ENCODE results near the gene GATA5.

DNA sequence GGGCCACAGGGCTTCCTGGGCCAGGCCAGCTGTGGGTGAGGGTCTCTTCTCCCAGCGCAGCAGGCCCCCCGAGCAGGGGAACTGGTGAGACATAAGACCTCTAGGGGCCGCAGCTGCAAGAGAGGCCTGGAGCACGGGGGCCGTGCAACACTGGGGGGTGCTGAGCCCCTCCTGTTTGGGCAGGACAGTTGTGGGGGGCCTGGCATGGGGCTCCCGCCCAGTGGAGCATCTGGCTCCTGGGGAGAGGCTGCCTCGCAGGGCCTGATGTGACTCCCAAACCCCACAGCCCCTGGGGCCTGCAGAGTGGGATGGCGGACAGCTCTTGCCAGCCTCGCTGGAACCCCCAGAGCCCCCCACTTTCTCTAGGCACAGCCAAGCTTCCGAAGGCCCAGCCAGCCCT lies 16.9 kb upstream of the GATA5 start:
- TF ChIP-seq, protein P1, sequence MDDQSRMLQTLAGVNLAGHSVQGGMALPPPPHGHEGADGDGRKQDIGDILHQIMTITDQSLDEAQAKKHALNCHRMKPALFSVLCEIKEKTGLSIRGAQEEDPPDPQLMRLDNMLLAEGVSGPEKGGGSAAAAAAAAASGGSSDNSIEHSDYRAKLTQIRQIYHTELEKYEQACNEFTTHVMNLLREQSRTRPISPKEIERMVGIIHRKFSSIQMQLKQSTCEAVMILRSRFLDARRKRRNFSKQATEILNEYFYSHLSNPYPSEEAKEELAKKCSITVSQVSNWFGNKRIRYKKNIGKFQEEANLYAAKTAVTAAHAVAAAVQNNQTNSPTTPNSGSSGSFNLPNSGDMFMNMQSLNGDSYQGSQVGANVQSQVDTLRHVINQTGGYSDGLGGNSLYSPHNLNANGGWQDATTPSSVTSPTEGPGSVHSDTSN (CRISPR knock-in tag; IDR thresholded peaks at IDR 0.05), result no peak
- TF ChIP-seq SCRT2 (tag by site-specific recombination; IDR thresholded peaks at IDR 0.05), result no peak
- no peak for TF ChIP-seq SETDB1 (IDR thresholded peaks at IDR 0.05; ENCODE audit: insufficient read length, low read length)
- no peak for TF ChIP-seq ZNF404 (tag by site-specific recombination; IDR thresholded peaks at IDR 0.05)
- no peak for TF ChIP-seq SP2 (tag by site-specific recombination; IDR thresholded peaks at IDR 0.05)
- TF ChIP-seq, protein P2, sequence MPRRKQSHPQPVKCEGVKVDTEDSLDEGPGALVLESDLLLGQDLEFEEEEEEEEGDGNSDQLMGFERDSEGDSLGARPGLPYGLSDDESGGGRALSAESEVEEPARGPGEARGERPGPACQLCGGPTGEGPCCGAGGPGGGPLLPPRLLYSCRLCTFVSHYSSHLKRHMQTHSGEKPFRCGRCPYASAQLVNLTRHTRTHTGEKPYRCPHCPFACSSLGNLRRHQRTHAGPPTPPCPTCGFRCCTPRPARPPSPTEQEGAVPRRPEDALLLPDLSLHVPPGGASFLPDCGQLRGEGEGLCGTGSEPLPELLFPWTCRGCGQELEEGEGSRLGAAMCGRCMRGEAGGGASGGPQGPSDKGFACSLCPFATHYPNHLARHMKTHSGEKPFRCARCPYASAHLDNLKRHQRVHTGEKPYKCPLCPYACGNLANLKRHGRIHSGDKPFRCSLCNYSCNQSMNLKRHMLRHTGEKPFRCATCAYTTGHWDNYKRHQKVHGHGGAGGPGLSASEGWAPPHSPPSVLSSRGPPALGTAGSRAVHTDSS (tag by site-specific recombination; IDR thresholded peaks at IDR 0.05), result no peak
- TF ChIP-seq, protein P3, sequence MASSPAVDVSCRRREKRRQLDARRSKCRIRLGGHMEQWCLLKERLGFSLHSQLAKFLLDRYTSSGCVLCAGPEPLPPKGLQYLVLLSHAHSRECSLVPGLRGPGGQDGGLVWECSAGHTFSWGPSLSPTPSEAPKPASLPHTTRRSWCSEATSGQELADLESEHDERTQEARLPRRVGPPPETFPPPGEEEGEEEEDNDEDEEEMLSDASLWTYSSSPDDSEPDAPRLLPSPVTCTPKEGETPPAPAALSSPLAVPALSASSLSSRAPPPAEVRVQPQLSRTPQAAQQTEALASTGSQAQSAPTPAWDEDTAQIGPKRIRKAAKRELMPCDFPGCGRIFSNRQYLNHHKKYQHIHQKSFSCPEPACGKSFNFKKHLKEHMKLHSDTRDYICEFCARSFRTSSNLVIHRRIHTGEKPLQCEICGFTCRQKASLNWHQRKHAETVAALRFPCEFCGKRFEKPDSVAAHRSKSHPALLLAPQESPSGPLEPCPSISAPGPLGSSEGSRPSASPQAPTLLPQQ (tag by site-specific recombination; IDR thresholded peaks at IDR 0.05), result no peak
- no peak for TF ChIP-seq ZNF433 (tag by site-specific recombination; IDR thresholded peaks at IDR 0.05; ENCODE audit: low read depth)
- TF ChIP-seq ZNF324 (tag by site-specific recombination; IDR thresholded peaks at IDR 0.05), result no peak
- no peak for TF ChIP-seq ZNF155 (tag by site-specific recombination; IDR thresholded peaks at IDR 0.05)
- TF ChIP-seq ZNF660 (tag by site-specific recombination; IDR thresholded peaks at IDR 0.05), result no peak
- TF ChIP-seq ZNF548 (tag by site-specific recombination; IDR thresholded peaks at IDR 0.05), result no peak
- TF ChIP-seq, protein P4, sequence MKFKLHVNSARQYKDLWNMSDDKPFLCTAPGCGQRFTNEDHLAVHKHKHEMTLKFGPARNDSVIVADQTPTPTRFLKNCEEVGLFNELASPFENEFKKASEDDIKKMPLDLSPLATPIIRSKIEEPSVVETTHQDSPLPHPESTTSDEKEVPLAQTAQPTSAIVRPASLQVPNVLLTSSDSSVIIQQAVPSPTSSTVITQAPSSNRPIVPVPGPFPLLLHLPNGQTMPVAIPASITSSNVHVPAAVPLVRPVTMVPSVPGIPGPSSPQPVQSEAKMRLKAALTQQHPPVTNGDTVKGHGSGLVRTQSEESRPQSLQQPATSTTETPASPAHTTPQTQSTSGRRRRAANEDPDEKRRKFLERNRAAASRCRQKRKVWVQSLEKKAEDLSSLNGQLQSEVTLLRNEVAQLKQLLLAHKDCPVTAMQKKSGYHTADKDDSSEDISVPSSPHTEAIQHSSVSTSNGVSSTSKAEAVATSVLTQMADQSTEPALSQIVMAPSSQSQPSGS (tag by site-specific recombination; IDR thresholded peaks at IDR 0.05; ENCODE audit: low read depth), result no peak
- TF ChIP-seq, protein P5, sequence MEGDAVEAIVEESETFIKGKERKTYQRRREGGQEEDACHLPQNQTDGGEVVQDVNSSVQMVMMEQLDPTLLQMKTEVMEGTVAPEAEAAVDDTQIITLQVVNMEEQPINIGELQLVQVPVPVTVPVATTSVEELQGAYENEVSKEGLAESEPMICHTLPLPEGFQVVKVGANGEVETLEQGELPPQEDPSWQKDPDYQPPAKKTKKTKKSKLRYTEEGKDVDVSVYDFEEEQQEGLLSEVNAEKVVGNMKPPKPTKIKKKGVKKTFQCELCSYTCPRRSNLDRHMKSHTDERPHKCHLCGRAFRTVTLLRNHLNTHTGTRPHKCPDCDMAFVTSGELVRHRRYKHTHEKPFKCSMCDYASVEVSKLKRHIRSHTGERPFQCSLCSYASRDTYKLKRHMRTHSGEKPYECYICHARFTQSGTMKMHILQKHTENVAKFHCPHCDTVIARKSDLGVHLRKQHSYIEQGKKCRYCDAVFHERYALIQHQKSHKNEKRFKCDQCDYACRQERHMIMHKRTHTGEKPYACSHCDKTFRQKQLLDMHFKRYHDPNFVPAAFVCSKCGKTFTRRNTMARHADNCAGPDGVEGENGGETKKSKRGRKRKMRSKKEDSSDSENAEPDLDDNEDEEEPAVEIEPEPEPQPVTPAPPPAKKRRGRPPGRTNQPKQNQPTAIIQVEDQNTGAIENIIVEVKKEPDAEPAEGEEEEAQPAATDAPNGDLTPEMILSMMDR (tag by site-specific recombination; IDR thresholded peaks at IDR 0.05), result no peak

All from HEK293 (cell line).